TTC549 (cell line): Measurements from ENCODE around the gene PACS2.
"Not testable (repeated sequence)": the region's sequence is repeated elsewhere in the genome, so short reads cannot be mapped to it uniquely, and the experiment has no call there.

ENCODE experiments used
- FAIRE-seq: peaks from 2 replicates; lab custom pipeline; 2012; peaks lifted over from hg19 to GRCh38; lab: Jason Lieb, UNC

Gene PACS2

GRCh38 chr14:105351410-105351809, 36.9 kb downstream of the PACS2 start:
- FAIRE-seq: no peak

- no peak for FAIRE-seq
Observed at GRCh38 chr14:105351920-105352851, 37.6 kb downstream of the PACS2 start.

- FAIRE-seq: no peak
Observed at GRCh38 chr14:105353136-105353535, 38.6 kb downstream of the PACS2 start.

- no peak for FAIRE-seq
Observed at GRCh38 chr14:105354541-105354940, 40.0 kb downstream of the PACS2 start.

GRCh38 chr14:105355049-105355575, 40.6 kb downstream of the PACS2 start:
- no peak for FAIRE-seq

GRCh38 chr14:105355850-105356604, 41.5 kb downstream of the PACS2 start:
- FAIRE-seq: no peak

GRCh38 chr14:105356927-105357326, 42.4 kb downstream of the PACS2 start:
- no peak for FAIRE-seq

GRCh38 chr14:105357626-105358025, 43.1 kb downstream of the PACS2 start:
- no peak for FAIRE-seq

- FAIRE-seq: no peak
Observed at GRCh38 chr14:105358140-105358846, 43.7 kb downstream of the PACS2 start.

- FAIRE-seq: no peak
Observed at GRCh38 chr14:105358943-105359342, 44.4 kb downstream of the PACS2 start.

- FAIRE-seq: not testable (repeated sequence)
Observed at GRCh38 chr14:105361412-105361811, 46.9 kb downstream of the PACS2 start.

- FAIRE-seq: no peak
Observed at GRCh38 chr14:105363847-105364708, 49.5 kb downstream of the PACS2 start.

GRCh38 chr14:105365101-105365500, 50.6 kb downstream of the PACS2 start:
- FAIRE-seq: no peak

- FAIRE-seq: no peak
Observed at GRCh38 chr14:105365681-105366080, 51.1 kb downstream of the PACS2 start.

- no peak for FAIRE-seq
Observed at GRCh38 chr14:105366386-105367074, 52.0 kb downstream of the PACS2 start.

- no peak for FAIRE-seq
Observed at GRCh38 chr14:105367116-105368031, 52.8 kb downstream of the PACS2 start.

GRCh38 chr14:105368032-105368417, 53.5 kb downstream of the PACS2 start:
- no peak for FAIRE-seq

- FAIRE-seq: no peak
Observed at GRCh38 chr14:105368426-105368825, 53.9 kb downstream of the PACS2 start.

- FAIRE-seq: no peak
Observed at GRCh38 chr14:105368910-105369652, 54.5 kb downstream of the PACS2 start.
